K562 (cell line): ENCODE measurements around the gene SUMO3. TPM values are rescaled to one million over a fixed set of nuclear protein-coding genes. Genes with fewer than 3 reads are reported as not detected.

Experiments used
- CBX8 ChIP-seq: fragments of 200-600 bp; sonication (generic); IDR thresholded peaks from 2 replicates; pipeline ENCODE4 v1.6.1; 2012; ENCODE audit warnings: borderline replicate concordance, mixed run types, low read depth, mild to moderate bottlenecking, moderate library complexity, mixed read lengths, low read length, control low read depth, inconsistent platforms; ENCODE audit not compliant: poor library complexity, severe bottlenecking; ENCODE audit errors: extremely low read depth
- ETV5 ChIP-seq: sonication (generic); formaldehyde crosslinking; IDR thresholded peaks from 2 replicates; pipeline ENCODE4 v1.4.0; 2020; ENCODE audit warnings: low read depth, mild to moderate bottlenecking, missing genetic modification reagents
- FUS ChIP-seq: fragments of 200-400 bp; formaldehyde crosslinking; optimal IDR thresholded peaks from 2 replicates; pipeline ENCODE3; 2017; ENCODE audit warnings: low read depth, low read length
- JUN ChIP-seq, 2 experiments: sonication (generic) in 1 of 2; formaldehyde crosslinking in 1 of 2; IDR thresholded peaks; 2 replicates each; pipeline versions ENCODE4 v1.6.1 to v1.8.0; 2012 to 2022; ENCODE audit warnings: borderline replicate concordance in 2 of 2, mild to moderate bottlenecking in 2 of 2, improper control_type of control experiment in 1 of 2, low read depth in 1 of 2, low read length in 1 of 2, missing genetic modification reagents in 1 of 2
- KLF6 ChIP-seq: fragments of 250-450 bp; sonication (Bioruptor Pico); IDR thresholded peaks from 2 replicates; pipeline ENCODE4 v1.4.0; 2020; ENCODE audit warnings: mild to moderate bottlenecking, moderate library complexity, borderline replicate concordance
- NCOA2 ChIP-seq, 2 experiments: fragments of 450-650 bp; IDR thresholded peaks; 2 replicates each; pipeline ENCODE4 v1.6.1; 2018; ENCODE audit warnings: mild to moderate bottlenecking in 2 of 2, moderate library complexity in 1 of 2; ENCODE audit not compliant: partially characterized antibody in 2 of 2
- SRSF3 ChIP-seq: fragments of 200-400 bp; formaldehyde crosslinking; IDR thresholded peaks from 2 replicates; pipeline ENCODE4 v1.6.1; 2016; ENCODE audit warnings: mild to moderate bottlenecking, low read length, moderate library complexity; ENCODE audit not compliant: insufficient read depth
- TEAD1 ChIP-seq, 2 experiments: fragments of 450-650 bp in 1 of 2; sonication (generic) in 1 of 2; formaldehyde crosslinking; IDR thresholded peaks; 2 replicates each; pipeline versions ENCODE4 v1.4.0 to v1.8.0; 2020 to 2022; ENCODE audit warnings: mild to moderate bottlenecking in 2 of 2, missing genetic modification reagents in 1 of 2
- XRCC4 ChIP-seq: IDR thresholded peaks from one replicate; pipeline ENCODE4 v1.6.1; 2011; ENCODE audit not compliant: insufficient read depth, insufficient read length; ENCODE audit errors: extremely low read depth
- XRCC5 ChIP-seq: fragments of 200-400 bp; formaldehyde crosslinking; IDR thresholded peaks from 2 replicates; pipeline ENCODE4 v1.6.1; 2017; ENCODE audit warnings: low read depth, mild to moderate bottlenecking, low read length
- ZNF174 ChIP-seq: fragments of 250-450 bp; sonication (Bioruptor Pico); IDR thresholded peaks from 2 replicates; pipeline ENCODE4 v1.4.0; 2020; ENCODE audit warnings: mild to moderate bottlenecking
- ZNF239 ChIP-seq: fragments of 250-450 bp; sonication (Bioruptor Pico); IDR thresholded peaks from 2 replicates; pipeline ENCODE4 v1.4.0; 2020; ENCODE audit warnings: mild to moderate bottlenecking
- ZNF589 ChIP-seq: fragments of 200-800 bp; sonication (Bioruptor generic); IDR thresholded peaks from 2 replicates; pipeline ENCODE4 v1.6.1; 2016; ENCODE audit warnings: low read depth, missing genetic modification characterization, missing compliant biosample characterization
- ZNF785 ChIP-seq: fragments of 250-450 bp; sonication (Bioruptor Pico); IDR thresholded peaks from 2 replicates; pipeline ENCODE4 v1.4.0; 2020; ENCODE audit warnings: mild to moderate bottlenecking
- polyA plus RNA-seq, 8 experiments: library from polyadenylated mRNA; depleted of rRNA in 4 of 8; stranded (reverse) in 5 of 8; unstranded in 3 of 8; fragments of >200 nt; fragmentation: Nextera tagmentation in 2 of 8; fragmentation: Illumina TruSeq in 1 of 8; extraction: Ambion mirVana in 2 of 8; extraction: Trizol in 1 of 8; gene quantifications; 2 replicates each; pipeline versions ENCODE4 v1.2.1 to v1.2.3, GENCODE V29; 2011 to 2014; ENCODE audit warnings: inconsistent platforms in 1 of 8, missing spikeins in 1 of 8
- total RNA-seq, 7 experiments: library from RNA; depleted of rRNA in 6 of 7; stranded (reverse); fragments of >200 nt in 6 of 7; fragmentation: Illumina TruSeq in 2 of 7; extraction: Trizol in 2 of 7; gene quantifications; 2 replicates each; pipeline versions ENCODE4 v1.2.1 to v1.2.3, GENCODE V29; 2011 to 2021; ENCODE audit warnings: low replicate concordance in 1 of 7
- TF ChIP-seq, protein P1 (sequence below), 2 experiments: fragments of 450-650 bp; IDR thresholded peaks; 2 replicates each; pipeline ENCODE4 v1.6.1; 2016
- TF ChIP-seq, protein P2 (sequence below): sonication (generic); formaldehyde crosslinking; IDR thresholded peaks from 2 replicates; pipeline ENCODE4 v1.8.1; 2023; ENCODE audit warnings: mild to moderate bottlenecking, missing genetic modification reagents
- TF ChIP-seq, protein P3 (sequence below), 2 experiments: fragments of 200-800 bp in 1 of 2; sonication (Bioruptor generic) in 1 of 2; sonication (generic) in 1 of 2; formaldehyde crosslinking in 1 of 2; IDR thresholded peaks in 1 of 2; conservative IDR thresholded peaks in 1 of 2; 2 replicates each; pipeline versions ENCODE4 v1.5.0 to v1.6.1; 2016 to 2020; ENCODE audit warnings: missing compliant biosample characterization in 1 of 2, missing genetic modification characterization in 1 of 2, missing genetic modification reagents in 1 of 2
- TF ChIP-seq, protein P4 (sequence below): conservative IDR thresholded peaks from 2 replicates; pipeline ENCODE4 v1.6.1; 2011; ENCODE audit warnings: low read depth, mild to moderate bottlenecking, low read length; ENCODE audit not compliant: control insufficient read depth

The SUMO3 gene
- total and polyA plus RNA-seq, 9 of the 15 experiments (the other 6 are each of a cell fraction or from before 2014, with no cell fraction given): 13.9 to 143 (median 113) TPM

DNA sequence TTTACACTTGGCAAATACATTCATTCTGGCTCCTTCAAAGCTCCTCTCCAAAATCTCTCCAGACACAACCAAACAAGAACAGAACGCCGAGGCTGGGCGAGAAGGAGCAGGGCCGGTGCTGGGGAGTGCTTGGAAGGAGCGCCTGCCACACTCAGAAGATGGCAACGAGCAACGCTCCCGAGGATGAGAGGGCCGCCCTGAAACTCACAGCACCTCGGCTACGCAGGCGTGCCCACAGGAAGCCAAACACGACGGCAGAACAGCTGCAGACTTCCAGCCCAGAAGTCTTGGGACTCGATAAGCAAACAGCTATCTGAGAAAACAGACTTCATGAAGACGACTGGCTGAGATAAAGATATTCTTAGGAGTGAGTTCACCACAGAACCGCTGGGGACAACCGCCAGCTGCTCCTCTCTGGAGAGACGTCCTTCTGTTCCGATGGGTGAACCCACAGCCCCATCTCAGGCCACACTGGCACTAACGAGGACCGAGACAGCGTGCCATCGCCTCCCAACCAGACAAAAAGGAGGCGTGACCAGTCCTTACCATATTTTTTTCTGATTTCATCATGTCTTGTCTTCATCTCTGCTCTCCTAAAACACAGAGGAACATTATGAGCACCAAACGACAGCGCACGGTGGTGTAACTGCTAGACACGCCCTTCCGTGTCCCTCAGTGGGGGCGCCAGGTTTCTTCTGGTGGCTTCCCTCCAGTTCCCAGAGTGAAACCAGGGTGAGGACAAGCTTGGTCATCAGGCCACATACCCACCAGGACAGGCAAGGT lies 37.0 kb upstream of the SUMO3 start (continued):
- TF ChIP-seq ZNF589 (CRISPR knock-in tag): peak; percentile 99
- TF ChIP-seq, protein P1, sequence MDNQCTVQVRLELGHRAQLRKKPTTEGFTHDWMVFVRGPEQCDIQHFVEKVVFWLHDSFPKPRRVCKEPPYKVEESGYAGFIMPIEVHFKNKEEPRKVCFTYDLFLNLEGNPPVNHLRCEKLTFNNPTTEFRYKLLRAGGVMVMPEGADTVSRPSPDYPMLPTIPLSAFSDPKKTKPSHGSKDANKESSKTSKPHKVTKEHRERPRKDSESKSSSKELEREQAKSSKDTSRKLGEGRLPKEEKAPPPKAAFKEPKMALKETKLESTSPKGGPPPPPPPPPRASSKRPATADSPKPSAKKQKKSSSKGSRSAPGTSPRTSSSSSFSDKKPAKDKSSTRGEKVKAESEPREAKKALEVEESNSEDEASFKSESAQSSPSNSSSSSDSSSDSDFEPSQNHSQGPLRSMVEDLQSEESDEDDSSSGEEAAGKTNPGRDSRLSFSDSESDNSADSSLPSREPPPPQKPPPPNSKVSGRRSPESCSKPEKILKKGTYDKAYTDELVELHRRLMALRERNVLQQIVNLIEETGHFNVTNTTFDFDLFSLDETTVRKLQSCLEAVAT (IDR thresholded peaks at IDR 0.05): peak in 1 of 2 experiments; percentile 86; a peak in 2 of 4 replicates
- TF ChIP-seq, protein P2, sequence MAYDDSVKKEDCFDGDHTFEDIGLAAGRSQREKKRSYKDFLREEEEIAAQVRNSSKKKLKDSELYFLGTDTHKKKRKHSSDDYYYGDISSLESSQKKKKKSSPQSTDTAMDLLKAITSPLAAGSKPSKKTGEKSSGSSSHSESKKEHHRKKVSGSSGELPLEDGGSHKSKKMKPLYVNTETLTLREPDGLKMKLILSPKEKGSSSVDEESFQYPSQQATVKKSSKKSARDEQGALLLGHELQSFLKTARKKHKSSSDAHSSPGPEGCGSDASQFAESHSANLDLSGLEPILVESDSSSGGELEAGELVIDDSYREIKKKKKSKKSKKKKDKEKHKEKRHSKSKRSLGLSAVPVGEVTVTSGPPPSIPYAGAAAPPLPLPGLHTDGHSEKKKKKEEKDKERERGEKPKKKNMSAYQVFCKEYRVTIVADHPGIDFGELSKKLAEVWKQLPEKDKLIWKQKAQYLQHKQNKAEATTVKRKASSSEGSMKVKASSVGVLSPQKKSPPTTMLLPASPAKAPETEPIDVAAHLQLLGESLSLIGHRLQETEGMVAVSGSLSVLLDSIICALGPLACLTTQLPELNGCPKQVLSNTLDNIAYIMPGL (CRISPR knock-in tag): peak; percentile 20; the same call in 1 of the 2 replicates
- TF ChIP-seq XRCC4: no peak
- TF ChIP-seq ETV5 (CRISPR knock-in tag): peak; percentile 97
- TF ChIP-seq ZNF785 (CRISPR knock-in tag): no peak
- peak; percentile 90; the same call in 1 of the 2 replicates for TF ChIP-seq XRCC5
- no peak for TF ChIP-seq NCOA2 (IDR thresholded peaks at IDR 0.05; ENCODE audit: partially characterized antibody in 2 of 2)
- TF ChIP-seq FUS: no peak
- TF ChIP-seq CBX8: no peak
- peak; percentile 21 to 38; a peak in 1 of 4 replicates for TF ChIP-seq TEAD1 (CRISPR knock-in tag; IDR thresholded peaks at IDR 0.05)
- TF ChIP-seq, protein P3, sequence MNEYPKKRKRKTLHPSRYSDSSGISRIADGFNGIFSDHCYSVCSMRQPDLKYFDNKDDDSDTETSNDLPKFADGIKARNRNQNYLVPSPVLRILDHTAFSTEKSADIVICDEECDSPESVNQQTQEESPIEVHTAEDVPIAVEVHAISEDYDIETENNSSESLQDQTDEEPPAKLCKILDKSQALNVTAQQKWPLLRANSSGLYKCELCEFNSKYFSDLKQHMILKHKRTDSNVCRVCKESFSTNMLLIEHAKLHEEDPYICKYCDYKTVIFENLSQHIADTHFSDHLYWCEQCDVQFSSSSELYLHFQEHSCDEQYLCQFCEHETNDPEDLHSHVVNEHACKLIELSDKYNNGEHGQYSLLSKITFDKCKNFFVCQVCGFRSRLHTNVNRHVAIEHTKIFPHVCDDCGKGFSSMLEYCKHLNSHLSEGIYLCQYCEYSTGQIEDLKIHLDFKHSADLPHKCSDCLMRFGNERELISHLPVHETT (CRISPR knock-in tag; conservative IDR thresholded peaks at IDR 0.05 in 1 of 2, IDR thresholded peaks at IDR 0.05 in 1 of 2): peak in 1 of 2 experiments; percentile 96; a peak in 2 of 4 replicates
- TF ChIP-seq ZNF174 (CRISPR knock-in tag): no peak
- no peak for TF ChIP-seq SRSF3
- no peak; the same call in 1 of the 2 replicates for TF ChIP-seq KLF6
- TF ChIP-seq, protein P4, sequence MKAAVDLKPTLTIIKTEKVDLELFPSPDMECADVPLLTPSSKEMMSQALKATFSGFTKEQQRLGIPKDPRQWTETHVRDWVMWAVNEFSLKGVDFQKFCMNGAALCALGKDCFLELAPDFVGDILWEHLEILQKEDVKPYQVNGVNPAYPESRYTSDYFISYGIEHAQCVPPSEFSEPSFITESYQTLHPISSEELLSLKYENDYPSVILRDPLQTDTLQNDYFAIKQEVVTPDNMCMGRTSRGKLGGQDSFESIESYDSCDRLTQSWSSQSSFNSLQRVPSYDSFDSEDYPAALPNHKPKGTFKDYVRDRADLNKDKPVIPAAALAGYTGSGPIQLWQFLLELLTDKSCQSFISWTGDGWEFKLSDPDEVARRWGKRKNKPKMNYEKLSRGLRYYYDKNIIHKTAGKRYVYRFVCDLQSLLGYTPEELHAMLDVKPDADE: peak; percentile 86
- TF ChIP-seq ZNF239 (CRISPR knock-in tag): no peak; the same call in 1 of the 2 replicates
- peak; percentile 79 for TF ChIP-seq JUN (IDR thresholded peaks at IDR 0.05; ENCODE audit: borderline replicate concordance, low read depth, low read length)
- TF ChIP-seq JUN (CRISPR knock-in tag; IDR thresholded peaks at IDR 0.05; ENCODE audit: borderline replicate concordance): 0 out of 2 replicates have a peak, but pooled peaks have one; percentile 26
